GDM1 (cell line): ENCODE results near the gene FCHSD1.

Source experiments
- DNase-seq: peaks from one replicate; lab custom pipeline; 2025; lab: John Stamatoyannopoulos, UW

FCHSD1 gene

GRCh38 chr5:141650851-141651727 lies at the start of gene FCHSD1:
TSS of gene FCHSD1 (minus strand) at chr5:141651418. CDS start at chr5:141651368, 50 bp downstream.
- DNase-seq, result no peak

DNA sequence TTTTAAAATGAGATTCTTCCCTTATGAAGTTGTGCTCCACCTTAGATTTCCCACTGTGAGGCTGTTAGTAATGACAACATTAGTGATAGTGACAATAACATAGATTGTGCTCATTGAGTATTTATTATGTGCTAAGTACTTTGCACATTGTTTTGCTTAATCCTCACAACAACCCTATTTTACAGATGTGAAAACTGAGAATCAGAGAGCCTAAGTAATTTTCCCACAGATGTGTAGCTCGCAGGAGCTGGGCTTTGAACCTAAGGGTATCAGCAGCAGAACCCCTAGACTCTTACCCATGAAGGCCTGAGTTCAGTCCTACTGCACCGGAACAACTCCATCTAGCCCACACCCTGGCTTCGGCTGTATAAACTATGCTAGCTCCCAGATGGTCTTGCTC lies 46.4 kb upstream of the FCHSD1 start:
- no peak for DNase-seq

- DNase-seq, result no peak
Observed at GRCh38 chr5:141696431-141696830, 45.2 kb upstream of the FCHSD1 start.

DNA sequence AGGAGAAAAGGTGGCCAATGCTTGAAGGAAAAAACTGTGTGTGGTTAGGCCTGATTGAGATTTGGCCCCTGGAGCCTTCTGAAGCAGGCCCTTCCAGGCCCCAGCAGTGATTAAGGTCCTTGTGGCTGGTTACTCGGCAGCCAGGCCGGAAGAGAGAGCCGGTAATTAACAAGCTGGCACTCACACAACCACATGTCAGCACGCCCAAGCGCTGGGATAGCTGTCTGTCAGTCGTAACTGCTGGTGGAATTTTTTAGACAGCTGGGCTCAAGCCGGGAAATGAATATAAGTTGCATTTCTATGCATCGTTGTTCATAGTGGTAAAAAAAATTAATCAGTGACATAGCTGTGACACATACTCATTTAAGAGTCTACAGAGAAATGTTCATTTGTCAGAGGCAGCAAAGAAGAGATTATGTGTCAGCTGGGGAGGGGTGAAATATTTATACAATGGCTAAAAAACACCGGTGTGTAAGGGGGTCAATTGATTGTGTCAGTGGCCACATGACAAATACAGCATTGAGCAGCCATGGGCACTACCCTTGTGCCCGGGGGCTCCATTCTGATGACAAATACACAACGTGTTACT lies 44.5 kb upstream of the FCHSD1 start:
- DNase-seq, result no peak

GRCh38 chr5:141694479-141694878 lies 43.3 kb upstream of the FCHSD1 start:
- DNase-seq, result no peak

GRCh38 chr5:141692919-141693725 lies 41.9 kb upstream of the FCHSD1 start:
- no peak for DNase-seq

GRCh38 chr5:141692533-141692888 lies 41.3 kb upstream of the FCHSD1 start:
- DNase-seq, result no peak

- DNase-seq, result peak; percentile 74
Observed at GRCh38 chr5:141691867-141692532, 40.8 kb upstream of the FCHSD1 start.

DNA sequence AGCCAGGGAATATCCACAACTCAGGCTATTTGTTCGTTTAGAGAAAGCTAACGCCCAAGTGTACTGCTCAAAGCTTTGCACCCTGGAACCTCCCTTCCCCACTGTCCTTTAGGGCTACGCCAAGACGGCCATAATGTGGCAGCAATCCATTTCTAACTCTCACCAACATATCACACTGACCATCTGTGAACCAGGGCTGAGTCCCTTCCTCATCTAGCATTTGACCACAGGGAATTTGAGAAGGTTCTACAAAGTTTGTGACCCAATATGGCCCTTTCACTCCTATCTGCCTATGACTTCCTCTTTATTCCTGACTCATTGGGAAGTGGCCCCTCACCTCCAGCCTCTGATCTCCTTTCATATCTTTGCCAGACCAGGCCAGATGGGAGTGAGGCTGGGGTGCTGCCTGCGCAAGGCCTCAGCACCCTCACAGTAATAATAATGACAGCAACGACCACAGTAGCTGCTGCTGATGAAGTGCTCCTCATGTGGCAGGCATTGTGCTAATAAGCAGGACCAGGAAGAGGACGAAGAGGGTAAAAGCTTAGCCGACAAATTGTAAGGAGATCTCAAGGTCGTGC lies 40.2 kb upstream of the FCHSD1 start:
- no peak for DNase-seq

- DNase-seq, result no peak
Observed at GRCh38 chr5:141686648-141687416, 35.6 kb upstream of the FCHSD1 start.

- DNase-seq, result no peak
Observed at GRCh38 chr5:141685591-141685990, 34.4 kb upstream of the FCHSD1 start.

GRCh38 chr5:141683596-141684141 lies 32.5 kb upstream of the FCHSD1 start:
- no peak for DNase-seq

- peak; percentile 20 for DNase-seq
Observed at GRCh38 chr5:141681695-141682641, 30.8 kb upstream of the FCHSD1 start, which contains the start of gene ARAP3. TSS of gene ARAP3 (minus strand) at chr5:141682230. CDS start at chr5:141680486, 1,744 bp downstream.

GRCh38 chr5:141681295-141681694 lies 30.1 kb upstream of the FCHSD1 start:
- DNase-seq, result no peak

DNA sequence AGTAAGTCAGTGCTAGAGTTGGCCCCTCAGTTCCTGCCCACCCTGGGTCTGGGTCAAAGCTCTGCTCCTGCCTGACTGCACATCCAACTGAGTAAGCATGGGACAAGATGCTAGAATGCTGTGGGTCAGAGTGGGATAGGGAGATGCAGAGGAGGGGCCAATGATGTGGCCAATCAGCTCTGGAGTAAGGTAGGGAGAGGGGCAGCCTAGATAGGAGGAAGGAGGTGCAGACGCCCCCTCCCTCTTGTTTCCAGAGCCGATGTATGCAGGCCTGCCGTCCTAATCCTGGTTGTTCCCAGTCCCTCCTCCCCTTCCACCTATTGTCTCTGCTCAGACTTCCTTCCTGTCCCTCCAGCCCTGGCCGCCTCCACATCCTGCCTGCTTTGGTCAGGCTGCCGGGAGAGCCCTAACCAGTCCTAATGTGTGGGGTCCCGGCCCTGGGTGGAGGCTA lies 29.6 kb upstream of the FCHSD1 start:
- DNase-seq, result no peak

- DNase-seq, result no peak
Observed at GRCh38 chr5:141680178-141680577, 29.0 kb upstream of the FCHSD1 start.

GRCh38 chr5:141677415-141677814 lies 26.2 kb upstream of the FCHSD1 start:
- no peak for DNase-seq

GRCh38 chr5:141675672-141676071 lies 24.5 kb upstream of the FCHSD1 start:
- DNase-seq, result no peak

DNA sequence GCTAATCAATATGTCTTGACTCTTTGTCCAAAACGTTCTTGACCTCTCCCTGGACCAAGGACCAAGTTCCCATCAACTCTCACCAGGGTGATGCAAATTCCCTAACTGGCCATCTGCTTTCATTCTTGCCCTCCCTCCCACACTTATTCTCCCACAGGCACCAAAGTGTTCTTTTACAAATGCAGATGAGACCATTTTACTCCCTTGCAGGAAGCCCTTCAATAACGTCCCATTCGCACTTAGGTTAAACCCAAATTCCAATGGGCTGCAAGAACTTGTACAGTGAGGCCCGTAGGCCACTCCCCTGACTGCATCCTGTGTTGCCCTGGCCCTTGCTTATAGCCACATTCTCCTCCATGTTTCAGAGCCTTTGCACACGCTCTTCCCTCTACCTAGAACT lies 23.5 kb upstream of the FCHSD1 start:
- DNase-seq, result no peak
